Astrocyte (in vitro differentiated cells and primary cell): ENCODE data around the gene OVOL1.

Source experiments
- CTCF ChIP-seq: IDR thresholded peaks from 2 replicates; pipeline ENCODE4 v1.5.1; 2011; ENCODE audit warnings: low read depth, mild to moderate bottlenecking, inconsistent platforms, low read length, moderate library complexity; ENCODE audit not compliant: insufficient read depth
- EZH2 ChIP-seq: IDR thresholded peaks from 2 replicates; pipeline ENCODE4 v1.6.1; 2012; ENCODE audit warnings: mild to moderate bottlenecking, low read length, inconsistent platforms; ENCODE audit not compliant: insufficient read depth

GRCh38 chr11:65744026-65744698, 42.7 kb upstream of the OVOL1 start:
- TF ChIP-seq CTCF (no peak), EZH2 (no peak)
